ENCODE measurements around the gene LRRC18. TPM values are rescaled to one million over a fixed set of nuclear protein-coding genes. Genes with fewer than 3 reads are reported as not detected.

LRRC18 gene
- polyA plus RNA-seq, 1 of the 3 experiments (the other 2 are of a cell fraction): not detected

- Histone ChIP-seq H2AFZ (ENCODE audit: low read depth) (no peak overlapping the region), H3F3A (replicated peaks; ENCODE audit: insufficient read depth) (no peaks in the 10 kb centered on the region), H3K4me1 (ENCODE audit: control insufficient read depth in 1 of 2, insufficient read depth in 2 of 2, low read depth in 1 of 2, low read length in 1 of 2) (no peaks in the 10 kb centered on the region; a peak in 1 of 4 replicates), H4K20me1 (ENCODE audit: insufficient read depth) (no peaks in the 10 kb centered on the region), H3K27ac (ENCODE audit: low read depth in 2 of 2, low read length in 1 of 2) (no peak overlapping the region), H3K27me3 (ENCODE audit: insufficient read depth) (no peaks in the 10 kb centered on the region), H3K4me2 (no peak overlapping the region), H3K9ac (no peak overlapping the region), H3K9me2 (no peaks in the 10 kb centered on the region), H3K4me3 (ENCODE audit: low read depth in 2 of 2, low read length in 1 of 2) (no peak overlapping the region), H3K36me3 (replicated peaks in 1 of 2; ENCODE audit: control insufficient read depth in 1 of 2, insufficient read depth in 2 of 2, low read length in 1 of 2) (no peaks in the 10 kb centered on the region), H3K9me3 (no peaks in the 10 kb centered on the region), H3K79me2 (ENCODE audit: insufficient read depth) (no peaks in the 10 kb centered on the region)
- TF ChIP-seq MEF2A (IDR thresholded peaks at IDR 0.05; ENCODE audit: borderline replicate concordance, low read depth): no peak
- no peak for DNase-seq
- ChIA-PET CTCF (interaction anchor here (0.8 kb wide), 1 partner anchor 22 kb away, joined by 3 read pairs; no protein-coding TSS in a partner anchor), POLR2A (no interaction called here)
- 41% methylated on average over 15 of the region's 18 CpGs for WGBS (ENCODE audit: low lambda C conversion rate)
These were observed 4.8 kb downstream of the LRRC18 start for GRCh38 chr10:48934672-48935501.

- no peak overlapping the region for H3K9ac ChIP-seq
- no peaks in the 10 kb centered on the region for H3K9me3 ChIP-seq
- POLR2A ChIA-PET: no interaction called here
- H3K27me3 ChIP-seq (ENCODE audit: insufficient read depth): no peaks in the 10 kb centered on the region
- H3K36me3 ChIP-seq (replicated peaks in 1 of 2; ENCODE audit: control insufficient read depth in 1 of 2, insufficient read depth in 2 of 2, low read length in 1 of 2): no peaks in the 10 kb centered on the region
- CTCF ChIA-PET: interaction anchor here (0.6 to 1.6 kb wide), 4 partner anchors 11 to 475 kb away, joined by 3 read pairs; no protein-coding TSS in a partner anchor
- H3K79me2 ChIP-seq (ENCODE audit: insufficient read depth): no peaks in the 10 kb centered on the region
- H3K9me2 ChIP-seq: no peaks in the 10 kb centered on the region
- no peaks in the 10 kb centered on the region for H3F3A ChIP-seq (replicated peaks; ENCODE audit: insufficient read depth)
- TF ChIP-seq GABPA (IDR thresholded peaks at IDR 0.05; ENCODE audit: low read depth) (no peak), GATA2 (CRISPR knock-in tag; IDR thresholded peaks at IDR 0.05) (no peak), JUND (IDR thresholded peaks at IDR 0.05) (no peak)
- no peak overlapping the region for H3K4me2 ChIP-seq
- 38% methylated on average over 7 of the region's 7 CpGs for WGBS (ENCODE audit: low lambda C conversion rate)
- H2AFZ ChIP-seq (ENCODE audit: low read depth): no peak overlapping the region
- H3K27ac ChIP-seq (ENCODE audit: low read depth in 2 of 2, low read length in 1 of 2): no peak overlapping the region
- DNase-seq: no peak
- peaks cover 0 to 2% of the 10 kb centered on the region in 2 experiments; a peak in 1 of 4 replicates for H3K4me1 ChIP-seq (ENCODE audit: control insufficient read depth in 1 of 2, insufficient read depth in 2 of 2, low read depth in 1 of 2, low read length in 1 of 2)
- no peak overlapping the region for H3K4me3 ChIP-seq (ENCODE audit: low read depth in 2 of 2, low read length in 1 of 2)
- H4K20me1 ChIP-seq (ENCODE audit: insufficient read depth): no peaks in the 10 kb centered on the region
These were observed 6.6 kb downstream of the LRRC18 start for GRCh38 chr10:48932831-48933664.

DNA sequence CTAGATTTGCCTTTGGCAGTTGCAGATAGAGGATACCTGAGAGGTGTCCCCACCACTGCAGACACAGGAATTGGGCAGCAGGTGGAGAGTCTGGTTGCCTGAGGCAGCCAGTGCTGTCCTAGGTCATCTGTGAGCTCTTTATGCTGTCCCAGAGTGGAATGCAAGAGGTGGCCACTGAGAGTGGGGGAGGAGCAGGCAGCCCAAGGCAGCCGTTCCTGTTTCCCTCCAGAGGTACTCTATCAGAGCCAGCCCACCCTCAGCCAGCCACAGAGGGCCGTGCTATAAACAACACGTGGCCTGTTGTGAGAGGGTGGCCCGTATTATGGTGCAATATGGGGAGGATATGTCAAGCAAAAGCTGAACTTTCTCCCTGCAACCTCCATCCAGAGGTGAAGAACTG is 8.5 kb downstream of the LRRC18 start:
- H3K9me3 ChIP-seq: no peaks in the 10 kb centered on the region
- H3K9ac ChIP-seq: no peak overlapping the region
- H3K27ac ChIP-seq (ENCODE audit: low read depth in 2 of 2, low read length in 1 of 2): no peak overlapping the region
- no peak overlapping the region for H3K4me3 ChIP-seq (ENCODE audit: low read depth in 2 of 2, low read length in 1 of 2)
- ChIA-PET CTCF (no interaction called here), POLR2A (no interaction called here)
- H2AFZ ChIP-seq (ENCODE audit: low read depth): no peak overlapping the region
- H3K27me3 ChIP-seq (ENCODE audit: insufficient read depth): no peaks in the 10 kb centered on the region
- H3K36me3 ChIP-seq (replicated peaks in 1 of 2; ENCODE audit: control insufficient read depth in 1 of 2, insufficient read depth in 2 of 2, low read length in 1 of 2): no peaks in the 10 kb centered on the region
- WGBS (ENCODE audit: low lambda C conversion rate): 35% methylated on average over 4 of the region's 4 CpGs
- no peak overlapping the region for H3K4me2 ChIP-seq
- no peaks in the 10 kb centered on the region for H3K9me2 ChIP-seq
- peaks cover 0 to 2% of the 10 kb centered on the region in 2 experiments; a peak in 1 of 4 replicates for H3K4me1 ChIP-seq (ENCODE audit: control insufficient read depth in 1 of 2, insufficient read depth in 2 of 2, low read depth in 1 of 2, low read length in 1 of 2)
- H3K79me2 ChIP-seq (ENCODE audit: insufficient read depth): no peaks in the 10 kb centered on the region
- H3F3A ChIP-seq (replicated peaks; ENCODE audit: insufficient read depth): no peaks in the 10 kb centered on the region
- H4K20me1 ChIP-seq (ENCODE audit: insufficient read depth): no peaks in the 10 kb centered on the region
- DNase-seq: no peak
- no peak for TF ChIP-seq IRF3 (IDR thresholded peaks at IDR 0.05; ENCODE audit: low read depth, low read length)
- TF ChIP-seq MEF2A (IDR thresholded peaks at IDR 0.05; ENCODE audit: borderline replicate concordance, low read depth): no peak
- no peak for TF ChIP-seq NRF1 (IDR thresholded peaks at IDR 0.05; ENCODE audit: low read depth, low read length)
- TF ChIP-seq YY1 (IDR thresholded peaks at IDR 0.05; ENCODE audit: low read depth): no peak
- no peak for TF ChIP-seq RFX5 (IDR thresholded peaks at IDR 0.05; ENCODE audit: low read length)
- TF ChIP-seq FOXJ3 (CRISPR knock-in tag; IDR thresholded peaks at IDR 0.05): no peak
- TF ChIP-seq MAX (IDR thresholded peaks at IDR 0.05; ENCODE audit: low read depth): no peak
- TF ChIP-seq FOXM1 (IDR thresholded peaks at IDR 0.05; ENCODE audit: low read depth): no peak
- TF ChIP-seq TCF12 (IDR thresholded peaks at IDR 0.05): no peak
- TF ChIP-seq GATA2 (CRISPR knock-in tag; IDR thresholded peaks at IDR 0.05): no peak
- TF ChIP-seq TEAD4 (IDR thresholded peaks at IDR 0.05; ENCODE audit: borderline replicate concordance, insufficient read depth): no peak

Data from SK-N-SH (cell line).